NCI-H524 (cell line): ENCODE data around the gene CHD5.

ENCODE experiments used
- DNase-seq, 2 experiments: peaks; one replicate each; lab custom pipeline; 2025; lab: John Stamatoyannopoulos, UW

Gene CHD5

DNA sequence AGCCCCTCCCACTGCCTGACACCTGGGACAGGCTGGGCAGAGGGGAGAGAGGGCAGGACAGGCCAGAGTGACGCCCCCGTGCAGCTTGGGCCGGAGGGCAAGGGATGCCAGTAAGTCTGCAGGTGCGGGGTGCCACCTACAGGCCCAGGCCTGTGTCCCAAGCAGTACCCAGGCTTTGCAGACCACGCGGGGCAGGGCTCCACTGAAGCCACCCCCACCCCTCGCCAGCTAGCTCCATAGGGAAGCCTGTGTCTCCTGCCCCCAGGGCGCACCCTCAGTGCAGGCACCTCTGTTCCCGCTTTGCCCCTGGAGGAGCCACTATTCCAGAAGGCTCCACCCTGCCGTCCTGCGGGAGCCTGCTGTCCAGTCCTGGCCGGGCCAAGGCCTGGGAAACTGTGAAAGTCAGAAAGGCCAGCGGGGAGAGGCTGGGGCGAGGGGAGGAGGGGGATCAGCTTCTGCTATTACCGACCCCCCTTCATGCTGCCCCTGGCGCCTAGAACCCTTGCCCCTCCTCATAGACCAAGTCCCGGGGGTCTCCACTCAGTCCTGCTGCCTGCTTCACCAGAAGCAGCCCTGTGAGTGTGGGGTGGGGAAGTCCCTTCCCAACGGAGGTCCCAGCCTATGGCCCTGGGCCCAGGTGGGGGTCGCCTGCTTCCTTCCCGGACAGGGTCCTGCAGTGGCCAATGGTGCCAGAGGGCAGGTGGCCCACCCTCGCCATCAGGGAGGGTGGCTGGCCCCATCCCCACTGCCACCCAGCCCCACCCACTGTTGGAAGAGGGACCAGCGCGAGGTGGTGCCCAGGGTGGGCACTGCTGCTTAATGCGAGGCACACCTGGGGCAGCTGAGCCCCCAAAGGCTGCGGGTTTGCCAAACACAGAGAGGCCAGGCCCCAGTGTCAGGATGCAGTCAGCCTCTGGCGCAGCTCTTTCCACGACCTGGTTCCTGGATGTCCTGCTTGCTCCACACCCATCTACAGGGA, 80.0 kb downstream of the CHD5 start:
- DNase-seq: no peak

DNA sequence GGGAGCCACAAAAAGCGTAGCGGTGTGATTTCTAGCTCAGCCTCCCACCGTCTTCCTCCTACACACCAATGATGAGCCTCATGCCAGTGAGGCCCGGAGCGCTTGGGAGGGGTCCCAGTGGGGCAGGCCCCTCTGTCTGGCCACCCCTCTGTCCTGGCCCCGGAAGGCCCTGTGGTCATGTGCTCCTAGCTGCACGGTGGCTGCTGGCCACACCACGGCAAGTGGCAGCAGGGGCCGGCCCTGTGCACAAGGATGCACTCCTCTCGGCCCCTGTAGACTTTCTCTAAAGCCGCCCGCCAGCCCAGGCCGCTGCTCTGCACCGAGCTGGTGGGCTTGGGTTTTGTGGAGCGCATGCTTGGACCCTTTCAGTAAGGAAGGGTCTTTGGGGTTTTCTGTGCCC, 80.8 kb downstream of the CHD5 start:
- no peak for DNase-seq

DNA sequence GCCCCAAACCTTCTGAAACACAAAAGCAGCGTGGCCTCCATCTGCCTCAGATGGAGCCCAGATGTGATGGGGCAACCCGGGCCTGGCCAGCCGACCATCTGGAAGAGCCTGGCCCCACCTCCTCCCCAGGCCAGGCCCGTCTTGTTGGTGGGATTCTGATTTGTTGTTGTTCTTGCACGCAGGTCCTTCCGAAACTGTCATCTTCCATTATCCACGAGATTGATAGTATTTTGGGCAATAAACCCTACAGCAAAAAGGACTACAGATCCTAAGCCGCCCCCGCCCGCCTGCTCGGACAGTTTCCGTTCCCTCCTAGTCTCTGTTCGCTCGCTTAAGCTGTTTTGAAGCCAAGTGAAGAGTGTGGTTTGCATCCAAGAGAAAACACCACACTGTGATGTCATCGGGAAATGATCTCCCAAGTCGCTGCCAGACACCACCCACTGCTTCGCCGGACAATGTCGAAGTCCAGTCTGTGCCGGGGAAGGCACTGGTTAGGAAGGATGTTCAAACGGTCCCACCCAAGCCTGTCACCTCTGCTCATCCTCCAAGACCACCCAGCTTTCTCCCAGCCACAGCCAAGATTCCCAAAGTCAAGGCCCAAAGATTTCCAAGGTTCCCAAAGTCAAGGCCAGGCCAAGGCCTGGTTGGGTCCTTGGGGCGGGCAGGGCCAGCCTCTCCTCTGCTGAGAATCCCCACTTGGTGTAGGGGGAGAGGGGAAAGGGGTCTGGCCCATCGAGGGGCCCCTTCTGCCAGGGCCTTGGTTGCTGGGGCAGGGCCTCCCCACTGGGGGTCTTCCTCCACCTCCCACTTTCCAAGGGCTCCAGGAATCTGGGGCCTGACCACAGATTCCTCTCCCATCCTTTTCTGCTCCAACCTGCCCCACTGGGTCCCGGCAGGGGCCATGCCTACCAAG, 81.6 kb downstream of the CHD5 start:
- DNase-seq: no peak

DNA sequence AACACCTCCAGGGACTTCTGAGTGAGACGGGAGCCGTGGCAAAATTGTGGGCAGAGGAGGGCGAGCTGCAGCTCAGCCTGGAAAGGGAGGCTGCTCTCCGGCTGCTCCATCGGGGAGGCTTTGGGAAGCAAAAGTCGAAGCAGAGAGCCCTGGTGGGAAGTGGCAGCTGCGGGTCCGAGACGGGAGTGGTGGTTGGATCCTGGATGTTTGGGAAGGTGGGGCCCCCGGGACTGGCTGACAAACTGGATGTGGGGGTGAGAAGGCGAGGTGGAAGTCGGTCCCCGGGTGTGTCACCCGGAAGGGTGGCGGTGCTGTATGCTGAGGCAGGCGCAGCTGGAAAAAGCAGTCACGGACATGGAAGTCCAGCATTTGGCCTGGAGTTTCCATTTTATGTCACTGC, 82.3 kb downstream of the CHD5 start:
- no peak for DNase-seq

DNA sequence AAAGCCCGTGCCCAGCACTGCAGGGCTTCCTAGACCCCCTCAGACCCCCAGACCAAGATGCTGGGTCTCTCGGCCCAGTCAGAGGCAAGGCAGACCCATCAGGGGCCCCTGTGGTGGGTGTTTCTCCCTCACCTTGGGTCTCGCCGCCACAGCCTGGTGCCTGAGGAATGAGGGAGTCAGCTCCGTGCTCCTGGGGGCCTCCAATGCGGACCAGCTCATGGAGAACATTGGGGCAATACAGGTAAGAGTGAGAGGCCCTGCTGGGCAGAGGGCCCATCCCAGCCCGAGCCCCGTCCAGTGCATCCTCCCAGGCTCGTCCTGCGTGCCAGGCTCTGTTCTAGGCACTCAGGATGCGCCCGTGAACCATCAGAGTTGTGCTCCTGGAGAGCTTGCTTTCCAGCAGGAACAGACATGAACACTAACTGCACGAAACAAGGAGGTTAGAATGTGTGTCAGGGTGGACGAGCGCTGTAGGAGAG, 83.0 kb downstream of the CHD5 start:
- DNase-seq: no peak

DNA sequence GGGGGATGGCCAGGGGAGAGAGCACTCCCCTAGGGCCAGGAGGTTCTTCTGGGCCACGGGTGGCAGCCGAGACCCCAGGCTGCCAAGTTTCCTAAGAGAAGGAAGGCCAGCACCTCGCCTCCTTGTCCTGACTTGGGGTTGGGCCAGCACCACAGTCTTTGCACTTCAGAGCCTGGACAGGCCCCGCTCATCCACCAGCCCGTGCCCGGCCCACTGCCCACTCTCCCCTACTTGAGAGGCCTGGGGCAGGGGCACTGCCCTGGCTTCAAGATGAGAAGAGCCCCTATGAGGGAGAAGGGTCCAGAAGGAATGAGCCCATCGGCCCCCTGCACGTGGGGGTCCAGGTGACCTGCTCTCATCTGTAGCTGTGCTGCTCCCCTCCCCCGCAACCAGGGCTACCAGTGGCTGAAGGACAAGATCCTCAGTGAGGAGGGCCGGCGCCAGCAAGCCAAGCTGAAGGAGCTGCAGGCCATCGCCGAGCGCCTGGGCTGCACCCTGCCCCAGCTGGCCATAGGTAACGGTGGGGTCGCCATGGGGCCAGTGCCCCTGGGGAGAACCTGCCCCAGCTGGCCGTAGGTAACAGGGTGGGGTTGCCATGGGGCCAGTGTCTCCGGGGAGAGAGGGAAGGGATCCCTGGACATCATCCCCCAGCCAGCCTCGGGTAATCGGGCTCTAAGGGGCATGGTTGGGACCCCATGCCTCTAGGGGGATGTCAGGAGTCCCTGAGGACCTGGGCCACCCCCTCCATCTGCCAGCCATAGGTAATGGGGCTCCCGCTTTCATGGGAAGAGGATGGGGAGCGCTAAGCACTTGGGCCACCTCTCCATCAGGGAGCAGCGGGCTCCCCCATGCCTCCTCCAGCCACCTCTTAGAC, 83.6 kb downstream of the CHD5 start:
- no peak for DNase-seq

DNA sequence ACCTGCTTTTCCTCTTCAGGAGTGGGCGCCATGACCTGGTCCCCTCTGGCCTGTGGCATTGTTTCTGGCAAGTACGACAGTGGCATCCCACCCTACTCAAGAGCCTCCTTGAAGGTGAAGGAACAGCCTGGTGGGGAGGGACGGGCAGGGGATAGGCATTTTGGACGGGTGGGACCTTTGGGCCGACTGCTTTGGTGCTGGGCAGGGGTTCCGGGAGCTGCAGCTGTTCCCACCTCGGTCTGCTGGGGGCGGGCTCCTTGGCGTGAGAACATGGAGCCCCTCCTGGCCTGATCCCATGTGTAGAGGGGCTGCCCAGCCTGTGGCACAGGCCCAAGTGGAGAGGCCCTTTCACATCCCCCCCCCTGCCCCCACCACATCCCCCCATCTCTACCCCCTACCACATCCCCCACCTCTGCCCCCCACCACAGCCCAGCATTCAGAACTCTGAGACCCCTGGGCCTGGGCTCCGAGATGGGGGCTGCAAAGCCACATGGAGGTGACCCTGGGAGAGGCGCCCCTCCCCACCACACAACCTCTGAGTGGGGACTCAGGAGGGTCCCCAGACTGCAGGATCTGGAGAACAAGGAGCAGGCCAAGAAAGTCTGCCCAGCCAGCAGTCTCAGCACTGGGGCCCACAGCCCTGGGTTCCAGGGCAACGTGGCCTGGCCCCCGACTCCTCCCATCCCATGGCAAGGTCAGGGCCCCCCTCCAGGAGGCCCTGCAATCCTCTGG, 84.4 kb downstream of the CHD5 start:
- no peak for DNase-seq

DNA sequence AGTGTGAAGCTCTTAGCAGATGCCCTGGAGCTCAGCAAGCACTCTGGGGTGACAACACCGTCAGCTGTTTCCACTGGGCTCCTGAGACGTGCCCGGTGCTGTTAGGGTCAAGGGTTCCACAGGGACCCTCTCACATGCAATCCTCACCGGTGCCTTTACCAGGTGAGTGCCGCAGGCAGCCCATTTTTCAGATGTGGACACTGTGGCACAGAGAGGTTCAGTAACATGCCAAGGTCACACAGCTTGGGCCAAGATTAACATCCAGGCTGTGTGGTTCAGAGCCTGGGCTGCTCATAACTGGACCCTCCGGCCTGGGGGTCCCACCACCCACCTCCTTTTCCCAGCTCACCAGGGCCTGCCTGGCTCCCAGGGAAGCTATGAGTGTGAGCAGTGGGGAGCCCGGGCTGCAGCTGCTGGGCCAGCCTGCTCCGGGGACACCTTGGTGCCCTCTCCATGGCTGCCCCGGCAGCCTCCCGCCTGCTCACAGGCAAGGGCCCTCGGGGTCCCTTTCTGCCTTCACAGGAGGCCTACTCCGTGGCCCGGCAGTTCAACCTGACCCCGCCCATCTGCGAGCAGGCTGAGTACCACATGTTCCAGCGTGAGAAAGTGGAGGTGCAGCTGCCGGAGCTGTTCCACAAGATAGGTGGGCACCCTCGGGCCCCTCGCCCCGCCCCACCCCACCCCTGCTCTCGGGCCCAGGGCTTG, 85.2 kb downstream of the CHD5 start:
- DNase-seq: no peak

DNA sequence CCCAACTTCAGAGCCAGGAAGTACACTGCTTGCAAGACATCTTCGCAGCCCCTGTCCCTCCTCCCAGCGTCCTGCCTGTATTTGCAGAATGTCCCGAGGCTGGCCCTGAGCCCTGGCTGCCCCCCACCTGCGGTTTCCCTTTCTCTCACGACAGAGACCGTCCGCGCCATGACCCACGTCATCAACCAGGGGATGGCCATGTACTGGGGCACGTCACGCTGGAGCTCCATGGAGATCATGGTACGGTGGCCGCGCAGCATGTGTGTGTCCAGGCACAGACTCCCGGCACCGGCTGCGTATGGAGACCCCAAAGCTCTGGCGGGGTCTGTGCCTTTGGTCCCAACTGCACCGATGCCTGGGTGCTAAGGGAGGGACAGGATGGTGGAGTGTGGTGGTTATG, 85.9 kb downstream of the CHD5 start:
- DNase-seq: no peak

DNA sequence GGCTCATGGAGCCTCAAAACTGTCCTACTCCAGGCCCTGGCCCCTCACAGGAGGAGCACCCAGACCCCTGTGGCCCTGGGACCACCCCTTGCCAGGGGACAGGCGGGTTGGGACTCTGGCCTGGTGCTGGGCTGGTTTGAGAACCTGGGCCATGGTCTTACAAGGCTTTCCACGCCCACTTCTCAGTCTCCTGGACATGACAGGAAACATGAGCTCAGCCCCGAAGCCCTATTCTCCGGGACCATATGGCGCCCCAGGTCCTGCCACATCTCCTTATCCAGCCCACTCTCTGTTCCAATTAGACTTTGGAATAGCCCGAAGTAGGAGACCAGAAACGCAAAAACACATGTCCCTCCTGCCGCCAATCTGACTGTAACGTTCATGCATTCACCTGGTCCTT, 86.5 kb downstream of the CHD5 start:
- peak; percentile 75 to 85 for DNase-seq

DNA sequence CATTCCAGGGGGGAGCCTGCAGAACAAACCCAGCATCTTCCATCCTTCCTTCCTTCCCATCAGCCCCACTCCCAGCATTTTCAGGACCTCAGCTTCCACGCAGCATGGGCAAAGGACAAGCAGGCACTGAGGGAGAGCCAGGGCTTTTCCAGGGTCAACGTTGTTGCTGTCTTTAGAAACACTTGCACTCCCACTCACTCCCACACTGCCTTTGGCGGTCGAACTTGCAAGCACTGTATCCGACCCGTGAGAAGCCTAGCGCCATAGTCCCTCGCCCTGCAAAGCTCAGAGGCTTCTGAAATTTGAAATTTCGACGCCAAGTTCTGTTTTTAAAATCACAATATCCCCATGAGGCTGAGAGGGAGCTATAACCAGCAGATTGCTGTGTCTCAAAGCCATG, 87.0 kb downstream of the CHD5 start:
- DNase-seq: no peak

DNA sequence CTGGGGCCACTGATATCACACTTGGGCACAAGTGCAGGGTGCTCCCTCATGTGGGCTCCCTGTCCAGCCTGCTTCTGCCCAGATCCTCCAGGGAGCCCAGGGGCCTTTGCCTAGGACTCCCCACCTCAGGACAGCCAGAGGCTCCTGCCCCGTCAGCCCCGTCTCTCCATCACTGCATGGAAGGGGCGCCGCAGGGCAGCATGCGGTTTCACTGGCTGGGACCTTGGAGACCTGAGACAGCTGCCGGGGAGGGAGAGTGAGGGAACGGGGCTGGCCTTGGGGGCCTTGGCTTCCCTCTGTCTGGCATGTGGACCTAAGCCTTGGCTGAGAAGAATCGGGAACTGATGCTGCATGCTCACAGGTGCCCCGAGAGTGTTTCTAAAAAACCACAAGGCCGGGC, 87.9 kb downstream of the CHD5 start:
- no peak for DNase-seq

DNA sequence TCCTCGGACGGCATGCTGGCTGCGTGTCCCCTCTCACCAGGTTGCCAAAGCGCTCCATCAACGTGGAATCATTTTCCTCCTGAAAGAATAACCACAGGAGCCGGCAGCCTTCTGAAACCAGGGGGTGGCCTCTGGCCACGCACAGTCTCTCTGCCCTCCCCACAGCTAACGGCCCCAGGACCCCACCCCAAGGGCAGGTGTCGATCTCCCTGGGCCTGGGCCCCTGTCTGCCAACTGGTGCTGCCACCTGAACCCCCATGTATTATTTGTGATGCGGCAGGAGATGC, 88.4 kb downstream of the CHD5 start:
- DNase-seq: no peak

DNA sequence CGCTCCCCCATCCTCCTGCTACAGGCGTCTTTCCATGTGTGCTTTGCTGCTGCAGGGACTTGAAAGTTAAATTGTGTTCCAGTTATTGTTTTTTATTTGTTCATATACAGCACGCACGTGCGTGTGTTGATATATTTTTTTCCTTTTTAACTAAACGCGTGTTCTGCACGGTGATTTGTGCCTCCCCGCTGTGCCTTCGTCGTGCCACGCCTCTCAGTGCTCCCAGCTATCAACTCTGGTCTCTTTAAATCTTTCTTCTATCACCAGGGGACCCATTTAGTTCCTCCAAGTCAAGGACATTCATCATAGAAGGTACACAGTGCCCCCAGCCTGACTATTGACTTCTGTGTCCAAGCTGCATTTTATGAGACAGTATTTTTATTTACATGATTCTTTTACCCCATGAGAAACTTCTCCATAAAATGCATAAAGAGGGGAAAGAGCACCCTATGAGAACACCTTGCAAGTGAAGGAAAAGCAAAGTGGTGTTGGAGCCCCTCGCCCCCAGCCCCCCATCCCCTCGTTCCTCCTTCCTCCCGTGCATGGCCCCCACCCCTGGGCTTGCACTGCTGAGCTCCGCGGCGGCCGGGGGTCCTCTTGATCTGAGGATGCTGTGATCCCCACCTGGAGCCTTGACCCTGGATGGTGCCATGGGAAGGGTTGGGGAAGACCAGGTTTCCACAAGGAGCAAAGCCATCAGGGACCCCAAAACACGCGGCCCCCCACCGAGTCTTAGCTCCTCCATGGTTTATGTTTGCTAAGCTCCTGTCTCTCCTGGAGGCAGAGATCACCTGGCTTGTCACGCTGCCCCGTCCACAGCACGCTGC, 88.9 kb downstream of the CHD5 start:
- no peak for DNase-seq

DNA sequence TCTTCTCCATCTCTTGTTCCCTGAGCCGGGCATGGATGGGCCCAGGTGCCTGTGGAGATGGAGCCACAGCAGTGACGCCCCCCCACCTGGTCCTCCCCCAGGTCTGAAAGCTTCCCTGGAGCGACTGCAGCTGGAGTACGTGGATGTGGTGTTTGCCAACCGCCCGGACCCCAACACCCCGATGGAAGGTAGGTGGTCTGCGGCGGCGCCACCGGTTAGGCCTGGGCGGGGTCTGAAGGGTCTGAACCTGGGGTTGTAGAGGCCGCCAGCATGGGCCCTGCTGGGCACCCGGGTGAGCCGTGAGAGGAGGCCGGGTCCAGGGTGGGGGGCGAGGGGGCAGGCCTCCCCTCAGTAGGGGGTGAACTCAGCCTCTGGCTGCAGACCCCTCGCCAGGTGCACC, 89.8 kb downstream of the CHD5 start:
- no peak for DNase-seq

DNA sequence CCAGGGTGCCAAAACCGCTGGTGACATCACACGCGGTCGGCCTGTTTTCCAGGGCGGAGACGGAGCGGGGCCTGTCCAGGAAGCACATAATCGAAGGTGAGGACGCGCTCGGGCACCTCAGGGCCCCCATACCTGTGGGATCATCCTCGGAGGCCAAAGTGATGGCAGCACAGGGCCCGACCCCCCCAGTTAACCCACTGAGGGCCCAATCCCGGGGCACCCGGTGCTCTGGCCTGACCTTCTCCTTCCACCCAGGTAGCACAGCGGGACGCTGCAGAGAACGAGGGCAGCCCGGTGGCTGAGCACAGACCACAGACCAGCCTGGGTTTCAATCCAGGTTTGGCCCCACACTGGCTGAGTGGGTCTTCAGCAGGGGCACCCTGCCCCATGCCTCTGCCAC, 91.2 kb downstream of the CHD5 start:
- DNase-seq: no peak

DNA sequence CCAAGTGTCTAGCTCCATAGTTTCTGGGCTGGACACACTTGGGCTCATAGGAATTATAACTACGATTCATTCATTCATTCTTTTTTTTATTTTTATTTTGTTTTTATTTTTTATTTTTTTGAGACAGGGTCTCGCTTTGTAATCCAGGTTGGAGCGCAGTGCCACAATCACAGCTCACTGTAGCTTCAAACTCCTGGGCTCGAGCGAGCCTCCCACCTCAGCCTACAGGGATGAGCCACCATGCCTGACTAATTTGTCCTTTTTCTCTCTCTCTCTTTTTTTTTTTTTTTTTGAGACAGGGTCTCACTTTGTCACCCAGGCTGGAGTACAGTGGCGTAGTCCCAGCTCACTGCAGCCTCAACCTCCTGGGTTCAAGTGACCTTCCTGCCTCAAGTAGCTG, 92.2 kb downstream of the CHD5 start:
- DNase-seq: no peak

DNA sequence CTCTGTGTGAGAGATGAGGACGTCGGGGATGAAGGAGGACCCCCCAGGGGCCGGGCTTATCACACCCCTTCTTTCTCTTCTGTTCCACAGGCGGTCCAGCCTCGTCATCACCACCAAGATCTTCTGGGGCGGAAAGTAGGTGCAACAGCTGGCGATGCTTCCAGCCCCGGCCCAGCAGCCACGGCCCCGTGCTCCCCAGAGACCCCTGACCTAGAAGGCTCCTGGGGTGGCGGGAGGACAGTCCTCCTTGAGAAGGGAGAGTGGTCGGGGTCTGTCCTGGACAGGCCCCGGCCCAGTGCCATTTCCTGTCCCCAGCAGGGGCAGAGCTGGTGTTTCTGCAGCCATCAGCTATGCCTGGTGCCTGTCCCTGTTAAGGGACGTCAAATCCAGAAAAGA, 92.7 kb downstream of the CHD5 start:
- DNase-seq: no peak

DNA sequence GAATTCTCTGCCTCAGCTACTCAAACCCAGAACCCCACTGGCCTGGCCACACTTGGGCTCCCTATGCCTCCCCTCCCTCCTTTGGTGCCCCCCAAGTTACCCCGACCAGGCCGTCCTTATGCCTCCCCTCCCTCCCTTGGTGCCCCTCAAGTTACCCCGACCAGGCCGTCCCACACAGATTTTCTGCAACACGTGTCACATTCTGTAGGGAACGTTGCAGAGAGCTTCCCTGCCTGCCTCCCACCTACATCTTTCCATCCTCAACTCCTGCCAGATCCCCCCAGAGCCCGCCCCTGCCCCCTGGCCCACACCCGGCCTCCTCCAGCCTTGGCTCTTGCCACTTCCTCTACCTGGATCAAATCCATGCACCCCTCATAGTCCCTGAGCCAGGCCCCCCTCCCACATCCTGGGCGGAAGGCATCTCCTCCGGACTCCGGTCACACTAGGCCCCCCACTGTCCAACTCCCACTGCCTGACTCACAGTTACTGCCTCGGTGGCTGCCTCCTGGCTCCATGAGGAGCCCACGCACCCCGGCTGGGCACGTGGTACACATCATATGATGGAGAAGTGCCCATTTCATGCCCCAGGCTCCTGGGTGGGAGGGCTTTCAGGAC, 93.3 kb downstream of the CHD5 start:
- no peak for DNase-seq
